Measurements from ENCODE around the gene EPHA5.

The EPHA5 gene

DNA sequence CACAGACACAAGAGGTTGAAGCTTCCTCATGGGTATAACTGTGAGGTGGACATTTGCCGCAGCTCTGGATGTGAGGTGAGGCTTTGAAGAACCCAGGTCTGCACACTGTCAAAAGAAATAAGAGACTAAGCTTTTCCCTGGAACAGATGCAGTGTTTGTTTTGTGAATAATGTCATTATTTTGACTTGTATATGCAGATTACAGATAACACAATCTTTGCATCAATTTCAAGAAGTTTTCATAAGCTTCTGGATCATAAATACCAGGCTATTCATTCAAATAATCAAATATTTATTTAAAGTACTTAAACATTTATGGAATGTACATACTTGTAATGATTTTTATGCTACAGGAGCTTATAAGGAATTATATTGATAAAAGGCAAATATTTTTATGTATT lies 174.8 kb downstream of the EPHA5 start:
- no peak for DNase-seq (ENCODE audit: low spot score)
- in situ Hi-C loops (cut with MboI; ENCODE audit: low sequenced_read_pairs, unreplicated experiment): no loop called here
- TF ChIP-seq, protein P1, sequence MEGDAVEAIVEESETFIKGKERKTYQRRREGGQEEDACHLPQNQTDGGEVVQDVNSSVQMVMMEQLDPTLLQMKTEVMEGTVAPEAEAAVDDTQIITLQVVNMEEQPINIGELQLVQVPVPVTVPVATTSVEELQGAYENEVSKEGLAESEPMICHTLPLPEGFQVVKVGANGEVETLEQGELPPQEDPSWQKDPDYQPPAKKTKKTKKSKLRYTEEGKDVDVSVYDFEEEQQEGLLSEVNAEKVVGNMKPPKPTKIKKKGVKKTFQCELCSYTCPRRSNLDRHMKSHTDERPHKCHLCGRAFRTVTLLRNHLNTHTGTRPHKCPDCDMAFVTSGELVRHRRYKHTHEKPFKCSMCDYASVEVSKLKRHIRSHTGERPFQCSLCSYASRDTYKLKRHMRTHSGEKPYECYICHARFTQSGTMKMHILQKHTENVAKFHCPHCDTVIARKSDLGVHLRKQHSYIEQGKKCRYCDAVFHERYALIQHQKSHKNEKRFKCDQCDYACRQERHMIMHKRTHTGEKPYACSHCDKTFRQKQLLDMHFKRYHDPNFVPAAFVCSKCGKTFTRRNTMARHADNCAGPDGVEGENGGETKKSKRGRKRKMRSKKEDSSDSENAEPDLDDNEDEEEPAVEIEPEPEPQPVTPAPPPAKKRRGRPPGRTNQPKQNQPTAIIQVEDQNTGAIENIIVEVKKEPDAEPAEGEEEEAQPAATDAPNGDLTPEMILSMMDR (IDR thresholded peaks at IDR 0.05; ENCODE audit: borderline replicate concordance, control extremely low read depth, extremely low read depth, insufficient read depth, missing control alignments): no peak

DNA sequence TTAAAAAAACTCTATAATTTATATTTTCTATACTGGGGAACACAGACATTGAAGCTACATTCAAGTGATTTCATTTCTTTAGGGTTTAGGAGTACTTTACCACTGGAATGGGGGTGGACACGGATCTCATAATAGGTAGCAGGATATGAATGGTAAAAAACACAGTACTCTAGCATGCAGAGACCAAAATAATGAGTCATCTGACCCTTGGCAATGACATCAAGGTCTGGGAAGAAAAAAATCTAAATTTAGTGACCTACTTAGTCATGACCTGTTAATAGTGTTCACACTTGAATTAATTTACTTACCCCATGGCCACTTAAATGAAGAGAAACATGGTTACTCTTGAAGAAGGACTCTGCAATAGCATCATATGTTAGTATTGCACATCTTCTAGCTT lies 187.9 kb downstream of the EPHA5 start:
- TF ChIP-seq, protein P1 (IDR thresholded peaks at IDR 0.05; ENCODE audit: borderline replicate concordance, control extremely low read depth, extremely low read depth, insufficient read depth, missing control alignments): no peak
- in situ Hi-C loops (cut with MboI; ENCODE audit: low sequenced_read_pairs, unreplicated experiment): no loop called here
- DNase-seq (ENCODE audit: low spot score): no peak

DNA sequence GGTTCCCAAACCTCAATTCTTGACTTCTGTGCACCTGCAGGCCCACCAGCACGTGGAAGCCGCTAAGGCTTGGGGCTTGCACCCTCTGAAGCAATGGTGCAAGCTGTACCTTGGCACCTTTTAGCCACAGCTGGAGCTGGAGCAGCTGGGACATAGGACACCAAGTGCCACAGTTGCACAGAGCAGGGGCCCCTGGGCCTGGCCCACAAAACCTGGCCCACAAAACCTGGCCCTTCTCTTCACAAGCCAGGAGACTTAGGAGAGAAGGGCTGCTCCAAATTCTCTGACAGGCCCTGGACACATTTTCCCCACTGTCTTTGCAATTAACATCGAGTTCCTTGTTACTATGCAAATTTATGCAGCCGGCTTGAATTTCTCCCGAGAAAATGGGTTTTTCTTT lies 197.8 kb downstream of the EPHA5 start:
- TF ChIP-seq, protein P1 (IDR thresholded peaks at IDR 0.05; ENCODE audit: borderline replicate concordance, control extremely low read depth, extremely low read depth, insufficient read depth, missing control alignments): no peak
- in situ Hi-C loops (cut with MboI; ENCODE audit: low sequenced_read_pairs, unreplicated experiment): no loop called here
- no peak for DNase-seq (ENCODE audit: low spot score)

DNA sequence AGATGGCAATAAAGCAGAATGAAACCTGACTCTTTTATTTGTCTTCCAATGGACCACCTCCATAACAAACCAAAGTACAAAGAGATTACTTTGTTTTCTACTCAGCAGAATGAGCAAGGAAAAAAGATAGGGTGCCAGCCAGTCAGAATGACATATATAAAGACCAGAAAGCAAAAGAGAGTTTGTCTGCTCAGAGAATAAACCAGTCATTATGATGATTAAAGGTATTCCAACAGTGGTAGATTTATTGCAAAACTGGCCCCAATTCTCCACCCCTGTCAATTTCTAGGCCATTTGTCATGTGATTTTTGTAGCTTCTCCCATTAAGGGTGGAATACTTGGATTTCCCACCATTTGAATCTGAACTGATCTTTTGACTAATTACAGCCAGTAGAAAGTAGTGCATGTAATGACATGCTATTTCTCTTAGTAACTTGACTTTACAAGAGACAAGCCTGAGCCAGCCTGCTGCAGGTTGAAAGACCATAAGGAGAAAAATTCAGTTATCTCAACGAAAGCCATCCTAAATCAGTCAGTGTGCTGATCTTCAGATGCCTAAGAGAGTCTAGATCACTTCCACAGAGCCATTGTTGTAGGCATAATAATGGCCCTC lies 203.1 kb downstream of the EPHA5 start:
- DNase-seq (ENCODE audit: low spot score): no peak
- in situ Hi-C loops (cut with MboI; ENCODE audit: low sequenced_read_pairs, unreplicated experiment): no loop called here
- TF ChIP-seq, protein P1 (IDR thresholded peaks at IDR 0.05; ENCODE audit: borderline replicate concordance, control extremely low read depth, extremely low read depth, insufficient read depth, missing control alignments): no peak

DNA sequence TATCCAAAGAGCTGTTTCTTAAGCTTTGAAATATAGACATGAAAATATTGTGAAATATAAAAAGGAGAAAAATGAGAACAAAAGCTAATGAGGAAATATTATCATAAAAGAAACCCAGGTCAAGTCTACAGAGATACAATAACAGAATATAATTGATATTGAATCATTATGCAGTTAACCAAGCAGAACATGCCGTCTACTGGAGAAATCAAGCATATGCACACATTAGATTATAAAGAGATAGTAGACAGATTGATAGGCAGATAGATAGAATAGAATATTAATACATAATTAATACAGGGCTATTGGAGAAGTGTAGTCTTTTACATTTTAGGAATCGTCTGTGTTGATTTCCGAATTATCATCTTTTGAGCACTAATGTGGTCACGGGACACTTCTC lies 208.5 kb downstream of the EPHA5 start:
- DNase-seq (ENCODE audit: low spot score): no peak
- in situ Hi-C loops (cut with MboI; ENCODE audit: low sequenced_read_pairs, unreplicated experiment): no loop called here
- TF ChIP-seq, protein P1 (IDR thresholded peaks at IDR 0.05; ENCODE audit: borderline replicate concordance, control extremely low read depth, extremely low read depth, insufficient read depth, missing control alignments): no peak

DNA sequence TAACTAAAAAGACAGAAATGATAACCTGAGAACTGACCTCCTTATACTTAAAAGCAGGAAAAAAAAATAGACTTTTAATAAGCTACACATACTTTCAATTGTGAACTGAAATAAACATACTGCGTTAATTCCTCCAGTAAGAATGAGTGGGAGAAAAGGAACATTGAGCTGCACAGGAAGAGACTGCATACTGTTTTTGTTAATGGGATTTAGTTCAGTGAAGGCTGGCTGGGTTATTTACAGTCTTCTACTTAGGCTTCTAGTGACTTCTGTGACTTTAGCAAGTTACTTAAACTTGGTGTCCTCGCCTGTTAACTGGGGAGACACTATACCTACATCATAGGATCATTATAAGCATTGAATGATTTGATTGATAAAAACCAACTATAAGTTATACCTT lies 213.3 kb downstream of the EPHA5 start:
- TF ChIP-seq, protein P1 (IDR thresholded peaks at IDR 0.05; ENCODE audit: borderline replicate concordance, control extremely low read depth, extremely low read depth, insufficient read depth, missing control alignments): no peak
- no peak for DNase-seq (ENCODE audit: low spot score)
- in situ Hi-C loops (cut with MboI; ENCODE audit: low sequenced_read_pairs, unreplicated experiment): no loop called here

Data from GM13976 (cell line).